HPDE6-E6E7 (cell line): ENCODE data around the gene SSH3.

ENCODE experiments used
- DNase-seq: peaks from one replicate; pipeline ENCODE4 v3.0.0; 2011; ENCODE audit warnings: missing footprints; ENCODE audit errors: extremely low spot score

Gene SSH3

GRCh38 chr11:67268081-67268961 is 35.0 kb upstream of the SSH3 start:
- no peak for DNase-seq

GRCh38 chr11:67268962-67269268 is 34.4 kb upstream of the SSH3 start:
- DNase-seq, result no peak

- no peak for DNase-seq
Observed at GRCh38 chr11:67269401-67270255, 33.7 kb upstream of the SSH3 start.

GRCh38 chr11:67270256-67271204 is 32.8 kb upstream of the SSH3 start:
- DNase-seq, result no peak

- DNase-seq, result no peak
Observed at GRCh38 chr11:67271205-67271540, 32.2 kb upstream of the SSH3 start.

- no peak for DNase-seq
Observed at GRCh38 chr11:67271541-67272284, 31.6 kb upstream of the SSH3 start.

GRCh38 chr11:67272327-67273259 is 30.7 kb upstream of the SSH3 start:
- DNase-seq, result no peak

- DNase-seq, result no peak
Observed at GRCh38 chr11:67273260-67273990, 29.9 kb upstream of the SSH3 start.

- DNase-seq, result no peak
Observed at GRCh38 chr11:67274768-67275605, 28.3 kb upstream of the SSH3 start.

GRCh38 chr11:67275606-67276409 is 27.5 kb upstream of the SSH3 start:
- no peak for DNase-seq

- DNase-seq, result no peak
Observed at GRCh38 chr11:67276781-67277230, 26.5 kb upstream of the SSH3 start.

GRCh38 chr11:67277231-67277961 is 25.9 kb upstream of the SSH3 start:
- DNase-seq, result no peak

- DNase-seq, result no peak
Observed at GRCh38 chr11:67278135-67278938, 25.0 kb upstream of the SSH3 start.

GRCh38 chr11:67278939-67279588 is 24.3 kb upstream of the SSH3 start:
- DNase-seq, result no peak

- no peak for DNase-seq
Observed at GRCh38 chr11:67279589-67280340, 23.6 kb upstream of the SSH3 start.
